ENCODE measurements around the gene MET. TPM values are rescaled to one million over a fixed set of nuclear protein-coding genes. Genes with fewer than 3 reads are reported as not detected.

Gene MET
- total RNA-seq, 2 donors from 2014 or later = 2.5 to 7.3 TPM

DNA sequence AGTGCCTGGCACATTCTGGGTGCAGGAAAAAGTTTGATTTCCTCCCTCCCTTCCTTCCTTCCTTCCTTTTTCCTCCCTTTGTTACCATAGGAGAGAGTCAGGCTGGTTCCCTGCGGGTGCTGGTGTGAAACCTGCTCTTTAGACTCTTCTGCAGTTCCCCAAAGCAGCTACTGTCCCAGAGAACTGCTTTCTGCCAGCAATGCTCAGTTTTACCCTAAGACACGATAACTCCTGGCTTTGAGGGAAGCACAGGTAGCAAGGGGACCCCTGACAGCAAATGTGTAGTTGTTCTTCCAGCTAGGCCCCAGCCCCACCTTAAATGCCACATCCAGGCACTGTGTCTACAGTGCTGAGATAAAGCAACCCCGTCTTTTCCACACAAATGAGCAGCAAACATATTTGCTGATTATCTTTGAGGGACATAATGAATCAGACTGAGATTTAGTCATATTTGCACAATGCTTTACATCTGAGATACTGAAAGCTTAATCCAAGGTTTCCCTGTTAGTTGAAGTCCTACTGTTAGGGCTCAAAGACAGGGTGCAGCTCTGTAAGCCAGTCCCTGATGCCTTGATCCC is 55.5 kb downstream of the MET start:
- no peak for DNase-seq
- no peak overlapping the region for H3K27ac ChIP-seq (ENCODE audit: low read depth, low read length)
- no peak overlapping the region for H3K27ac Mint-ChIP-seq
- H3K4me1 Mint-ChIP-seq = peaks cover 39% of the 10 kb centered on the region
- no peak overlapping the region for H3K4me3 Mint-ChIP-seq
- no peaks in the 10 kb centered on the region for H3K27me3 ChIP-seq (ENCODE audit: control insufficient read depth, insufficient read depth, low read length, poor library complexity, severe bottlenecking)
- 83 to 100% methylated on average over 2 to 3 of the region's 3 CpGs for WGBS, 2 experiments (ENCODE audit: insufficient coverage in 1 of 2, insufficient read length in 1 of 2)
- no peaks in the 10 kb centered on the region for H3K36me3 ChIP-seq (ENCODE audit: control insufficient read depth, insufficient read depth, low read length)
- no peak overlapping the region for H3K9ac ChIP-seq (ENCODE audit: extremely low read depth, low read length, poor library complexity, severe bottlenecking)
- no peak overlapping the region for H3K4me3 ChIP-seq (ENCODE audit: low read length)
- H3K4me1 ChIP-seq (ENCODE audit: control insufficient read depth, insufficient read depth, low read length) = peaks cover 15% of the 10 kb centered on the region
- no peaks in the 10 kb centered on the region for H3K36me3 Mint-ChIP-seq (ENCODE audit: low read depth)
- no peaks in the 10 kb centered on the region for H3K27me3 Mint-ChIP-seq (ENCODE audit: insufficient read depth)
- no peaks in the 10 kb centered on the region for H3K9me3 Mint-ChIP-seq
- H3K9me3 ChIP-seq (ENCODE audit: control insufficient read depth, low read length) = no peaks in the 10 kb centered on the region
- TF ChIP-seq CTCF (conservative IDR thresholded peaks at IDR 0.05) = no peak

- H3K9ac ChIP-seq (ENCODE audit: extremely low read depth, low read length, poor library complexity, severe bottlenecking) = no peak overlapping the region
- H3K27ac Mint-ChIP-seq = no peak overlapping the region
These were observed 56.4 kb downstream of the MET start for GRCh38 chr7:116728413-116728812.

GRCh38 chr7:116730097-116731022 is 58.4 kb downstream of the MET start:
- Histone ChIP-seq H3K9me3 (ENCODE audit: control insufficient read depth, low read length) (no peaks in the 10 kb centered on the region), H3K4me1 (ENCODE audit: control insufficient read depth, insufficient read depth, low read length) (peaks cover 15% of the 10 kb centered on the region), H3K4me3 (ENCODE audit: low read length) (no peak overlapping the region), H3K27me3 (ENCODE audit: control insufficient read depth, insufficient read depth, low read length, poor library complexity, severe bottlenecking) (no peaks in the 10 kb centered on the region), H3K36me3 (ENCODE audit: control insufficient read depth, insufficient read depth, low read length) (no peaks in the 10 kb centered on the region), H3K9ac (ENCODE audit: extremely low read depth, low read length, poor library complexity, severe bottlenecking) (no peak overlapping the region), H3K27ac (ENCODE audit: low read depth, low read length) (no peak overlapping the region)
- H3K36me3 Mint-ChIP-seq (ENCODE audit: low read depth) = no peaks in the 10 kb centered on the region
- peaks cover 49% of the 10 kb centered on the region for H3K4me1 Mint-ChIP-seq
- no peak overlapping the region for H3K27ac Mint-ChIP-seq
- TF ChIP-seq CTCF (conservative IDR thresholded peaks at IDR 0.05) = no peak
- no peak for DNase-seq
- WGBS, 2 experiments (ENCODE audit: insufficient coverage in 1 of 2, insufficient read length in 1 of 2) = 93 to 97% methylated on average over 5 to 9 of the region's 9 CpGs
- no peaks in the 10 kb centered on the region for H3K9me3 Mint-ChIP-seq
- H3K4me3 Mint-ChIP-seq = no peak overlapping the region
- H3K27me3 Mint-ChIP-seq (ENCODE audit: insufficient read depth) = no peaks in the 10 kb centered on the region

More at GRCh38 chr7:116728413-116728812, 56.4 kb downstream of the MET start:
- no peaks in the 10 kb centered on the region for H3K27me3 ChIP-seq (ENCODE audit: control insufficient read depth, insufficient read depth, low read length, poor library complexity, severe bottlenecking)
- no peak for DNase-seq
- H3K36me3 Mint-ChIP-seq (ENCODE audit: low read depth) = no peaks in the 10 kb centered on the region
- H3K36me3 ChIP-seq (ENCODE audit: control insufficient read depth, insufficient read depth, low read length) = no peaks in the 10 kb centered on the region
- H3K4me1 ChIP-seq (ENCODE audit: control insufficient read depth, insufficient read depth, low read length) = peaks cover 15% of the 10 kb centered on the region
- H3K9me3 Mint-ChIP-seq = no peaks in the 10 kb centered on the region
- no peak overlapping the region for H3K4me3 Mint-ChIP-seq
- 90 to 100% methylated on average over 1 of the region's 1 CpG for WGBS, 2 experiments (ENCODE audit: insufficient coverage in 1 of 2, insufficient read length in 1 of 2)
- H3K9me3 ChIP-seq (ENCODE audit: control insufficient read depth, low read length) = no peaks in the 10 kb centered on the region
- peaks cover 39% of the 10 kb centered on the region for H3K4me1 Mint-ChIP-seq
- no peak overlapping the region for H3K27ac ChIP-seq (ENCODE audit: low read depth, low read length)
- H3K4me3 ChIP-seq (ENCODE audit: low read length) = no peak overlapping the region
- no peaks in the 10 kb centered on the region for H3K27me3 Mint-ChIP-seq (ENCODE audit: insufficient read depth)
- TF ChIP-seq CTCF (conservative IDR thresholded peaks at IDR 0.05) = no peak
